ENCODE measurements around the gene DLG1. TPM values are rescaled to one million over a fixed set of nuclear protein-coding genes. Genes with fewer than 3 reads are reported as not detected.
"Not testable (repeated sequence)": the region's sequence is repeated elsewhere in the genome, so short reads cannot be mapped to it uniquely, and the experiment has no call there.

The DLG1 gene
- polyA plus RNA-seq, 4 donors, result 25.5 to 68.9 (median 39.7) TPM

DNA sequence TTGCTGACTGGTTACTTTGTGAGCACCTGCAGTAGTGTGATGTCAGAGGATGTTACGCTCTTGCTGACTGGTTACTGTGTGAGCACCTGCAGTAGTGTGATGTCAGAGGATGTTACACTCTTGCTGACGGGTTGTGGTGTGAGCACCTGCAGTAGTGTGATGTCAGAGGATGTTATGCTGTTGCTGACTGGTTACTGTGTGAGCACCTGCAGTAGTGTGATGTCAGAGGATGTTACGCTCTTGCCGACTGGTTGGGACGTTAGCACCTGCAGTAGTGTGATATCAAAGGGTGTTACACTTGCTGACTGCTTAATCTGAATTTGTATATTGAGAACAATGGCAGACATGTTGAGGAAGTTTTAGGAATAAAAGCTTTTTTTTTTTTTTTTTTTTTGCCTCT lies 263.6 kb downstream of the DLG1 start:
- not testable (repeated sequence) for FAIRE-seq
- 59 to 76% (median 71%) methylated on average over 5 of the region's 5 CpGs for WGBS, 3 donors
- peaks cover 0 to 17% (median 0%) of the 10 kb centered on the region in 3 donors for H3K4me1 ChIP-seq (ENCODE audit: control insufficient read depth in 3 of 3, insufficient read depth in 2 of 3, low read depth in 1 of 3, low read length in 2 of 3)

DNA sequence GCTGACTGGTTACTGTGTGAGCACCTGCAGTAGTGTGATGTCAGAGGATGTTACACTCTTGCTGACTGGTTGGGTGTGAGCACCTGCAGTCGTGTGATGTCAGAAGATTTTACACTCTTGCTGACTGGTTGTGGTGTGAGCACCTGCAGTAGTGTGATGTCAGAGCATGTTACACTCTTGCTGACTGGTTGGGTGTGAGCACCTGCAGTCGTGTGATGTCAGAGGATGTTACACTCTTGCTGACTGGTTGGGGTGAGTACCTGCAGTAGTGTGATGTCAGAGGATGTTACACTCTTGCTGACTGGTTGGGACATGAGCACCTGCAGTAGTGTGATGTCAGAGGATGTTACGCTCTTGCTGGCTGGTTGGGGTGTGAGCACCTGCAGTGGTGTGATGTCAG lies 264.6 kb downstream of the DLG1 start:
- not testable (repeated sequence) for H3K27ac ChIP-seq (ENCODE audit: low read depth in 1 of 3, low read length in 2 of 3); H3K36me3 ChIP-seq (ENCODE audit: control insufficient read depth in 3 of 3, insufficient read depth in 2 of 3, low read depth in 1 of 3, low read length in 3 of 3); H3K9me3 ChIP-seq (ENCODE audit: control insufficient read depth in 2 of 2, insufficient read depth in 1 of 2, low read depth in 1 of 2, low read length in 1 of 2); H3K27me3 ChIP-seq (ENCODE audit: control insufficient read depth in 3 of 3, insufficient read depth in 3 of 3, low read length in 3 of 3); H3K4me3 ChIP-seq (ENCODE audit: low read depth in 1 of 3, low read length in 3 of 3); DNase-seq; FAIRE-seq
- H3K4me1 ChIP-seq (ENCODE audit: control insufficient read depth in 3 of 3, insufficient read depth in 2 of 3, low read depth in 1 of 3, low read length in 2 of 3), result peaks cover 0 to 21% (median 3%) of the 10 kb centered on the region in 3 donors
- 70 to 82% (median 75%) methylated on average over 3 of the region's 3 CpGs for WGBS, 3 donors

More for the DNA sequence above, 263.6 kb downstream of the DLG1 start:
- H3K9me3 ChIP-seq (ENCODE audit: control insufficient read depth in 2 of 2, insufficient read depth in 1 of 2, low read depth in 1 of 2, low read length in 1 of 2); H3K27ac ChIP-seq (ENCODE audit: low read depth in 1 of 3, low read length in 2 of 3); H3K27me3 ChIP-seq (ENCODE audit: control insufficient read depth in 3 of 3, insufficient read depth in 3 of 3, low read length in 3 of 3); H3K4me3 ChIP-seq (ENCODE audit: low read depth in 1 of 3, low read length in 3 of 3); DNase-seq; H3K36me3 ChIP-seq (ENCODE audit: control insufficient read depth in 3 of 3, insufficient read depth in 2 of 3, low read depth in 1 of 3, low read length in 3 of 3): not testable (repeated sequence)

- FAIRE-seq (no peak), DNase-seq (peak; percentile 94 to 99)
- Histone ChIP-seq H3K4me1 (ENCODE audit: control insufficient read depth in 3 of 3, insufficient read depth in 2 of 3, low read depth in 1 of 3, low read length in 2 of 3) (peaks cover 0 to 24% (median 3%) of the 10 kb centered on the region in 3 donors), H3K27me3 (ENCODE audit: control insufficient read depth in 3 of 3, insufficient read depth in 3 of 3, low read length in 3 of 3) (peaks cover 0 to 2% (median 0%) of the 10 kb centered on the region in 3 donors), H3K9me3 (ENCODE audit: control insufficient read depth in 2 of 2, insufficient read depth in 1 of 2, low read depth in 1 of 2, low read length in 1 of 2) (peaks cover 0 to 4% of the 10 kb centered on the region in 2 donors), H3K27ac (ENCODE audit: low read depth in 1 of 3, low read length in 2 of 3) (peak overlapping the region in 2 of 3 donors; percentile 65 to 84), H3K36me3 (ENCODE audit: control insufficient read depth in 3 of 3, insufficient read depth in 2 of 3, low read depth in 1 of 3, low read length in 3 of 3) (peaks cover 0 to 21% (median 0%) of the 10 kb centered on the region in 3 donors), H3K4me3 (ENCODE audit: low read depth in 1 of 3, low read length in 3 of 3) (no peak overlapping the region)
- WGBS, 3 donors, result 20 to 40% (median 25%) methylated on average over 12 of the region's 12 CpGs
Measured at GRCh38 chr3:197031315-197032285, 266.8 kb downstream of the DLG1 start.

DNA sequence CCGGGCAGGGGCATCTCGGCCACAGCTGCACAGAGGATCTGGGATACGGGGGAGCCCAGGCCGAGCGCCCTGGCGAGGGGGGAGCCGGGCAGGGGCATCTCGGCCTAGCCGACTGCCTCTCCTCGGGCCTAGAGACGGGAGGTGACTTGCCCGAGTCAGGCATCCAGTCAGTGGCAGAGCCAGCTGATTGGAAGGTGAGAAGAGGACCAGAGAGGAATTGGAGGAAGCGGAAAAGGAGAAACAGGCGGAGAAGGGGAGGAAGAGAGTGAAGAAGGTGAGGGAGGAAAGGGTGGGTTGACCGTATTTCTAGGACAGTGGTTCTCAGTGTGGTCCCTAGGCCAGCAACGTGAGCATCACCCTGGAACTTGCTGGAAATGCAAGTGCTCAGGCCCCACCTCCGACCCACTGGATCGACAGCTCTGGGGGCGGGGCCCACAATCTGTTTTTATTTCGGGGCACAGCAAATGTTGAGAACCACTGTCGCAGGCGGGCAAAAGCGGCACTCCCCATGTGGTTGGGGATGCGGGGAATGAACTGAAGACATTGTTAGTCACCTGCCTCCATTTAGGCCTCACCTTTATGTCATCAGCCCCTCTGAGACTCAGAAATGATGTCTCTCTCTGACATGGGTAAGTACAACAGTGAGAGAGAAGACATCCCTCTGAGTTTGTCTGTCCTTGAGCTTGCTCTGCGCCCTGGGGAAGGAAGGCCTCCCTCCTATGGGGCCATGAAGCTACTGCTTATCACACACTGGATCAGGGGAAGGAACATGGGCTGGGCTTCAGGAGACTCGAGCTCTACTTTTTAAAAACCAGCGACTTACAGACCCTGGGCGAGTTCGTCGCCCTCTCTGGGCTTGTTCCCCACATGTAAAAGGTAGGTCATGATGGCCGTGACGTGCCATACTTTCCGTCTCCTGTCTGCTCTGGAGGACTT lies 267.8 kb downstream of the DLG1 start:
- peaks cover 0 to 24% (median 3%) of the 10 kb centered on the region in 3 donors for H3K4me1 ChIP-seq (ENCODE audit: control insufficient read depth in 3 of 3, insufficient read depth in 2 of 3, low read depth in 1 of 3, low read length in 2 of 3)
- 77 to 88% (median 87%) methylated on average over 29 to 32 of the region's 33 CpGs for WGBS, 3 donors
- no peak for FAIRE-seq
- H3K9me3 ChIP-seq (ENCODE audit: control insufficient read depth in 2 of 2, insufficient read depth in 1 of 2, low read depth in 1 of 2, low read length in 1 of 2), result peaks cover 0 to 4% of the 10 kb centered on the region in 2 donors
- H3K4me3 ChIP-seq (ENCODE audit: low read depth in 1 of 3, low read length in 3 of 3), result no peak overlapping the region
- peak overlapping the region in 2 of 3 donors; percentile 42 to 84 for H3K27ac ChIP-seq (ENCODE audit: low read depth in 1 of 3, low read length in 2 of 3)
- H3K27me3 ChIP-seq (ENCODE audit: control insufficient read depth in 3 of 3, insufficient read depth in 3 of 3, low read length in 3 of 3), result peaks cover 0 to 2% (median 0%) of the 10 kb centered on the region in 3 donors
- H3K36me3 ChIP-seq (ENCODE audit: control insufficient read depth in 3 of 3, insufficient read depth in 2 of 3, low read depth in 1 of 3, low read length in 3 of 3), result peaks cover 0 to 31% (median 0%) of the 10 kb centered on the region in 3 donors
- DNase-seq, result no peak

DNA sequence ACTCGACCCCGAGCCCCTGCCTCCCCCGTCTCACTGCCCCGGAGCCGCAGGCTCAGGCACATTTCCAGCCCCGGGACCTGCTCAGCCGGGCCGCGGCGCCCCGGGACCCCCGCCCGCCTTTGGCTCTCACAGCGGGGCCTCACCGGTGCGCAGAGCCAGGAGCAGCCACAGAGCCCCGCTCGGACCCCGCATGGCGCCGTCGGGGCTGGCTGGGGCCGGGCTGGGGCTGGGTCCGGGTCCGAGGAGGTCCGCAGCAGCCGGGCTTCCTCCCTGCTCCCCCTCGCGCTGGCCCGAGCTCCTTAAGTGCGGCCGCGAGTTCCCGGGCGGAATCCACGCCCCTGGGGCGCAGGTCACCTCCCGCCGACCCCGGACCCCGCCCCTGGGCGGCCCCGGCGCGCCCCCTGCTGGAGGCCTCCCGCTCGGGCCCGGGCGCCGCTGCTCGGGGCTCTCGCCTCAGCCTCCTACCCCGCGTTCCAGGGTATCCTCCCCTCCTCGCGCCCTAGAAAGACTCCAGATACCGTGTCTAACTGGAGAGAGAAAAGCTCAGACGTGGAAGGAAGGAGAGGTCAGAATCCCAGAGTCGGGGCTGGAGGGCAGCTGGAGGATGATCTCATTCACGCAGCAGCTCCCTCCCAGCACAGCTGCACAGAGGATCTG lies 268.8 kb downstream of the DLG1 start, which contains the start of gene MELTF:
MELTF (minus strand) TSS at position 307 of the 657 bp plus-strand sequence; CDS start at position 192, 115 bp downstream.
- Histone ChIP-seq H3K36me3 (ENCODE audit: control insufficient read depth in 3 of 3, insufficient read depth in 2 of 3, low read depth in 1 of 3, low read length in 3 of 3) (peaks cover 0 to 41% (median 0%) of the 10 kb centered on the region in 3 donors), H3K27ac (ENCODE audit: low read depth in 1 of 3, low read length in 2 of 3) (peak within 1 kb of the TSS in 2 of 3 donors; percentile 21 to 84), H3K4me3 (ENCODE audit: low read depth in 1 of 3, low read length in 3 of 3) (peak within 1 kb of the TSS; percentile 24 to 82 (median 53)), H3K27me3 (ENCODE audit: control insufficient read depth in 3 of 3, insufficient read depth in 3 of 3, low read length in 3 of 3) (peaks cover 0 to 2% (median 0%) of the 10 kb centered on the region in 3 donors), H3K9me3 (ENCODE audit: control insufficient read depth in 2 of 2, insufficient read depth in 1 of 2, low read depth in 1 of 2, low read length in 1 of 2) (peaks cover 0 to 4% of the 10 kb centered on the region in 2 donors), H3K4me1 (ENCODE audit: control insufficient read depth in 3 of 3, insufficient read depth in 2 of 3, low read depth in 1 of 3, low read length in 2 of 3) (peaks cover 0 to 24% (median 3%) of the 10 kb centered on the region in 3 donors)
- WGBS, 3 donors, result 1 to 2% (median 1%) methylated on average over 49 to 60 of the region's 60 CpGs
- peak; percentile 65 to 88 for DNase-seq
- FAIRE-seq, result no peak

- FAIRE-seq, result no peak
- Histone ChIP-seq H3K27me3 (ENCODE audit: control insufficient read depth in 3 of 3, insufficient read depth in 3 of 3, low read length in 3 of 3) (peaks cover 0 to 2% (median 0%) of the 10 kb centered on the region in 3 donors), H3K4me3 (ENCODE audit: low read depth in 1 of 3, low read length in 3 of 3) (peak overlapping the region; percentile 24 to 82 (median 53)), H3K9me3 (ENCODE audit: control insufficient read depth in 2 of 2, insufficient read depth in 1 of 2, low read depth in 1 of 2, low read length in 1 of 2) (peaks cover 0 to 4% of the 10 kb centered on the region in 2 donors), H3K27ac (ENCODE audit: low read depth in 1 of 3, low read length in 2 of 3) (peak overlapping the region in 2 of 3 donors; percentile 21 to 80), H3K4me1 (ENCODE audit: control insufficient read depth in 3 of 3, insufficient read depth in 2 of 3, low read depth in 1 of 3, low read length in 2 of 3) (peaks cover 0 to 24% (median 3%) of the 10 kb centered on the region in 3 donors), H3K36me3 (ENCODE audit: control insufficient read depth in 3 of 3, insufficient read depth in 2 of 3, low read depth in 1 of 3, low read length in 3 of 3) (peaks cover 0 to 47% (median 0%) of the 10 kb centered on the region in 3 donors)
- peak; percentile 13 to 56 for DNase-seq
- WGBS, 3 donors, result 1 to 4% (median 4%) methylated on average over 50 to 67 of the region's 67 CpGs
Measured at GRCh38 chr3:197028728-197029510, 269.5 kb downstream of the DLG1 start.

Measured in small intestine (tissue), 7 donors.